GM23248 (cell line): ENCODE data around the gene USP48. TPM values are rescaled to one million over a fixed set of nuclear protein-coding genes. Genes with fewer than 3 reads are reported as not detected.
"Not testable (repeated sequence)": the region's sequence is repeated elsewhere in the genome, so short reads cannot be mapped to it uniquely, and the experiment has no call there.

ENCODE experiments used
- DNase-seq: peaks from one replicate; pipeline ENCODE4 v3.0.0-alpha.2; 2015
- H2AFZ ChIP-seq: fragments of 200-600 bp; sonication (generic); 2 replicates; pipeline ENCODE4 v1.6.1; 2016; ENCODE audit warnings: antibody characterized with exemption
- H3F3A ChIP-seq: fragments of 200-600 bp; sonication (generic); 2 replicates; pipeline ENCODE4 v1.6.1; 2016; ENCODE audit warnings: mild to moderate bottlenecking, antibody characterized with exemption, mixed run types; ENCODE audit not compliant: insufficient read depth
- H3K27ac ChIP-seq: fragments of 200-600 bp; sonication (generic); 2 replicates; pipeline ENCODE4 v1.5.1; 2016; ENCODE audit warnings: mild to moderate bottlenecking
- H3K27me3 ChIP-seq: fragments of 200-600 bp; sonication (generic); replicated peaks from 2 replicates; pipeline ENCODE4 v1.6.1; 2016; ENCODE audit warnings: mild to moderate bottlenecking; ENCODE audit not compliant: insufficient read depth
- H3K36me3 ChIP-seq: fragments of 200-600 bp; sonication (generic); 2 replicates; pipeline ENCODE4 v1.6.1; 2016; ENCODE audit warnings: low read depth, mild to moderate bottlenecking
- H3K4me1 ChIP-seq: fragments of 200-600 bp; sonication (generic); 2 replicates; pipeline ENCODE4 v1.6.1; 2016; ENCODE audit warnings: mild to moderate bottlenecking; ENCODE audit not compliant: insufficient read depth
- H3K4me2 ChIP-seq: fragments of 200-600 bp; sonication (generic); one replicate; pipeline ENCODE4 v1.6.1; 2016; ENCODE audit warnings: mild to moderate bottlenecking; ENCODE audit not compliant: unreplicated experiment
- H3K4me3 ChIP-seq: fragments of 200-600 bp; sonication (generic); 2 replicates; pipeline ENCODE4 v1.5.1; 2016; ENCODE audit warnings: mild to moderate bottlenecking
- H3K79me2 ChIP-seq: fragments of 200-600 bp; sonication (generic); 2 replicates; pipeline ENCODE4 v1.6.1; 2016; ENCODE audit warnings: mild to moderate bottlenecking; ENCODE audit not compliant: insufficient read depth
- H3K9ac ChIP-seq: fragments of 200-600 bp; sonication (generic); 2 replicates; pipeline ENCODE4 v1.6.1; 2016; ENCODE audit warnings: mild to moderate bottlenecking
- H3K9me2 ChIP-seq: fragments of 200-600 bp; sonication (generic); 2 replicates; pipeline ENCODE4 v1.6.1; 2016; ENCODE audit warnings: mixed run types, mild to moderate bottlenecking, moderate library complexity; ENCODE audit not compliant: insufficient read depth
- H3K9me3 ChIP-seq: fragments of 200-600 bp; sonication (generic); one replicate; pipeline ENCODE4 v1.6.1; 2017; ENCODE audit warnings: low read depth
- H4K20me1 ChIP-seq: fragments of 200-600 bp; sonication (generic); 2 replicates; pipeline ENCODE4 v1.6.0; 2016; ENCODE audit not compliant: insufficient read depth
- EZH2 ChIP-seq: fragments of 200-600 bp; sonication (generic); IDR thresholded peaks from 2 replicates; pipeline ENCODE4 v1.6.1; 2018; ENCODE audit warnings: antibody characterized with exemption, mild to moderate bottlenecking; ENCODE audit not compliant: insufficient read depth, poor library complexity, severe bottlenecking
- EZH2phosphoT487 ChIP-seq: fragments of 200-600 bp; sonication (generic); IDR thresholded peaks from 2 replicates; pipeline ENCODE4 v1.6.1; 2018; ENCODE audit warnings: antibody characterized with exemption, moderate library complexity, mild to moderate bottlenecking, low read depth; ENCODE audit not compliant: insufficient read depth
- WGBS, 2 experiments: methylation state at CpG; one replicate each; pipeline ENCODE4 v1.1.6; 2015 to 2017; ENCODE audit warnings: low lambda C conversion rate in 2 of 2, low coverage in 1 of 2; ENCODE audit errors: missing lambda C conversion rate in 2 of 2; 5-methylcytosine and 5-hydroxymethylcytosine counted together
- in situ Hi-C: fragments of 300-500 bp; cut with MboI; formaldehyde crosslinking; loops from 2 replicates; pipeline ENCODE4 v1.15.0; 2020
- polyA plus RNA-seq: library from polyadenylated mRNA; unstranded; fragments of >200 nt; fragmentation: Nextera tagmentation; extraction: Ambion mirVana; gene quantifications from 2 replicates; pipeline ENCODE4 v1.2.1, GENCODE V29; 2016
- total RNA-seq: library from RNA; depleted of rRNA; stranded (reverse); fragments of >200 nt; shearing (Covaris generic); gene quantifications from 2 replicates; pipeline ENCODE4 v1.2.3, GENCODE V29; 2014

The USP48 gene
- total and polyA plus RNA-seq, 2 experiments from 2014 or later, result 34.3 to 60.4 TPM

DNA sequence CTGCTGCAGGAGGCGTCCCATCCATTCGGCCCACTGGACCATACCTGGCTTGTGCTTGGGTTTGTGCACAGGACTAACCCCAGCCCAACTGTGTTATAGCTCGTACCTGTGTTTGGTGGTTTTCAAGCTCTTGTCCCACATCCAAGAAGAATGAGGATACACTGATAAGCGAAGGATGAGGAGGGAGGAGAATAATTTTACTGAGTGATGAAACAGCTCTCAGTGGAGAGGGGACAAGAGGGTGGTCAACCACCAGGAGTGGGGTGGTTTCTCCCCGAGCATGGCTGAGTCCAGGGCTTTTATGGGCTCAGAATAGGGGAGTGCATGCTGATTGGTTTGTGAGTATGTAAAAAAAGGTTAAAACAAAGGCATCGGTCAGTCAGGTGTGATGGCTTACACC, 12.1 kb upstream of the USP48 start:
- in situ Hi-C loops, result no loop called here
- no peaks in the 10 kb centered on the region for H3K4me1 ChIP-seq
- no peaks in the 10 kb centered on the region for H3K9me3 ChIP-seq
- no peak for DNase-seq
- no peak for TF ChIP-seq EZH2
- no peak for TF ChIP-seq EZH2phosphoT487
- no peaks in the 10 kb centered on the region for H3K36me3 ChIP-seq
- H3K9ac ChIP-seq, result no peak overlapping the region
- no peak overlapping the region for H2AFZ ChIP-seq
- no peaks in the 10 kb centered on the region for H4K20me1 ChIP-seq
- no peak overlapping the region for H3K27ac ChIP-seq
- WGBS, 2 experiments, result 64 to 79% methylated on average over 6 of the region's 6 CpGs
- H3K79me2 ChIP-seq, result no peaks in the 10 kb centered on the region
- no peaks in the 10 kb centered on the region for H3F3A ChIP-seq
- no peak overlapping the region for H3K4me3 ChIP-seq
- no peaks in the 10 kb centered on the region for H3K27me3 ChIP-seq
- H3K9me2 ChIP-seq, result no peaks in the 10 kb centered on the region
- H3K4me2 ChIP-seq, result no peak overlapping the region

- Histone ChIP-seq H3K9ac (no peak overlapping the region), H2AFZ (no peak overlapping the region), H3K9me3 (no peaks in the 10 kb centered on the region), H3K4me1 (no peaks in the 10 kb centered on the region), H3K27ac (no peak overlapping the region), H3K27me3 (no peaks in the 10 kb centered on the region), H4K20me1 (no peaks in the 10 kb centered on the region), H3K4me3 (no peak overlapping the region), H3K9me2 (no peaks in the 10 kb centered on the region), H3K79me2 (no peaks in the 10 kb centered on the region), H3F3A (no peaks in the 10 kb centered on the region), H3K4me2 (no peak overlapping the region), H3K36me3 (no peaks in the 10 kb centered on the region)
- TF ChIP-seq EZH2 (no peak), EZH2phosphoT487 (no peak)
- 47 to 52% methylated on average over 2 of the region's 2 CpGs for WGBS, 2 experiments
- in situ Hi-C loops, result no loop called here
- no peak for DNase-seq
Observed at GRCh38 chr1:21794656-21795055, 11.7 kb upstream of the USP48 start.

DNA sequence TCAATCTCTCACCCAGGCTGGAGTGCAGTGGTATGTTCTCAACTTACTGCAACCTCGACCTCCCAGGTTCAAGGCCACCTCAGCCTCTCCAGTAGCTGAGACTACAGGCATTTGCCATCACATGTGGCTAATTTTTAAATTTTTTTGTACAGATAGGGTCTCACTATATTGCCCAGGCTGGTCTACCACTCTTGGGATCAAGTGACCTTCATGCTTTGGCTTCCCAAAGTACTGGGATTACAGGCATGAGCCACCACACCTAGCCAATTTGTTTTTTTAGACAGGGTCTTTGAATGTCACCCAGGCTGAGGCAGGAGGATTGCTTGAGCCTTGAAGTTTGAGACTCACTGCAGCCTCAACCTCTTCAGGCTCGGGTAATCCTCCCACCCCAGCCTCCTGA, 10.2 kb upstream of the USP48 start:
- Histone ChIP-seq H3K27ac (no peak overlapping the region), H3K27me3 (no peaks in the 10 kb centered on the region), H3K9ac (no peak overlapping the region), H3K36me3 (no peaks in the 10 kb centered on the region), H3K4me2 (no peak overlapping the region), H4K20me1 (no peaks in the 10 kb centered on the region), H3K9me2 (no peaks in the 10 kb centered on the region), H3K4me3 (no peak overlapping the region), H3K4me1 (no peaks in the 10 kb centered on the region), H2AFZ (no peak overlapping the region), H3F3A (no peaks in the 10 kb centered on the region), H3K79me2 (no peaks in the 10 kb centered on the region), H3K9me3 (no peaks in the 10 kb centered on the region)
- in situ Hi-C loops, result no loop called here
- DNase-seq, result no peak
- WGBS, 2 experiments, result 47 to 52% methylated on average over 2 of the region's 2 CpGs
- TF ChIP-seq EZH2, result no peak
- TF ChIP-seq EZH2phosphoT487, result no peak

DNA sequence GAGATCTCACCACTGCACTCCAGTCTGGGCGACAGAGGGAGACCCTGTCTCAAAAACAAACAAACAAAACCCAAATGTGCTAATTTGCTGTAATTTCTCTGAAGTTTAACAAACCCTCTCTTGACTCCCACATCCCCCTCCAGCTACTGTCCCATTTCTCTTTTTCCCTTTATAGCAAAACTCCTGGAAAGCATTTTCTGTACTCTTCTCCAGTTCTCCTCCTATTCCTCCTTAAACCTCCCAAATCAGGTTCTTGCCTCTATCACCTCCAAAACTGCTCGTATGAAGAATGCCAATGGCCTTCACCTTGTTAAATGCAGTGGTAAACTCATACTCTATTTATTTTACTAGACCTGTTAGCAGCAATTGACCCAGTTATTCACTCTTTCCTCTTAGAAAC, 3.7 kb upstream of the USP48 start:
- Histone ChIP-seq H3K27ac (no peak overlapping the region), H3K4me2 (no peak overlapping the region), H3K4me3 (no peak overlapping the region), H3K79me2 (peaks cover 12% of the 10 kb centered on the region), H3K9me3 (no peaks in the 10 kb centered on the region), H2AFZ (no peak overlapping the region), H3K27me3 (no peaks in the 10 kb centered on the region), H3K9me2 (no peaks in the 10 kb centered on the region), H3K9ac (no peak overlapping the region), H3K36me3 (no peaks in the 10 kb centered on the region), H4K20me1 (no peaks in the 10 kb centered on the region), H3F3A (peaks cover 21% of the 10 kb centered on the region), H3K4me1 (no peaks in the 10 kb centered on the region)
- WGBS, 2 experiments, result 42 to 63% methylated on average over 2 of the region's 2 CpGs
- in situ Hi-C loops, result no loop called here
- no peak for DNase-seq
- TF ChIP-seq EZH2 (no peak), EZH2phosphoT487 (no peak)

DNA sequence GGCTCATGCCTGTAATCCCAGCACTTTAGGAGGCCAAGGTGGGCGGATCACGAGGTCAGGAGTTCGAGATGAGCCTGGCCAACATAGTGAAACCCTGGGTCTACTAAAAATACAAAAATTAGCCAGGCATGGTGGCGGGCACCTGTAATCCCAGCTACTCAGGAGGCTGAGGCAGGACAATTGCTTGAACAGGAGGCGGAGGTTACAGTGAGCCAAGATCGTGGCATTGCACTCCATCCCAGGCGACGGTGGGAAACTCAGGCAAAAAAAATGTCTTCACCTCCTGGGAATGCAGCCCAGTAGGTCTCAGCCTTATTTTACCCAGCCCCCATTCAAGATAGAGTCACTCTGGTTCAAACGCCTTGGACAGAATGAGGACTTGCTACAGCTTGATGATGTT, 2.8 kb upstream of the USP48 start:
- H3K4me2 ChIP-seq, H4K20me1 ChIP-seq, H2AFZ ChIP-seq, H3K9me2 ChIP-seq, H3K4me3 ChIP-seq, DNase-seq, H3K9me3 ChIP-seq, in situ Hi-C loops, H3K27ac ChIP-seq, H3K36me3 ChIP-seq, H3K27me3 ChIP-seq, H3K4me1 ChIP-seq, H3K9ac ChIP-seq: not testable (repeated sequence)
- peaks cover 27% of the 10 kb centered on the region for H3F3A ChIP-seq
- H3K79me2 ChIP-seq, result peaks cover 21% of the 10 kb centered on the region
- WGBS, 2 experiments, result 92 to 95% methylated on average over 9 of the region's 9 CpGs
